Esophagus squamous epithelium (tissue), 4 donors: ENCODE measurements around the gene NANOGP8.

ENCODE experiments used
- POLR2A ChIP-seq, 4 donors: fragments of 450-650 bp; IDR thresholded peaks; one replicate each; pipeline ENCODE4 v1.6.1; 2017; ENCODE audit warnings: antibody characterized with exemption in 4 of 4, mild to moderate bottlenecking in 4 of 4, moderate library complexity in 3 of 4
- TF ChIP-seq, protein P1 (sequence below), 6 experiments: fragments of 450-650 bp in 4 of 6; fragments of 200-600 bp in 2 of 6; sonication (generic) in 2 of 6; IDR thresholded peaks; one replicate each; pipeline ENCODE4 v1.5.1; 2016 to 2019; ENCODE audit warnings: antibody characterized with exemption in 6 of 6, mild to moderate bottlenecking in 4 of 6, moderate library complexity in 4 of 6

DNA sequence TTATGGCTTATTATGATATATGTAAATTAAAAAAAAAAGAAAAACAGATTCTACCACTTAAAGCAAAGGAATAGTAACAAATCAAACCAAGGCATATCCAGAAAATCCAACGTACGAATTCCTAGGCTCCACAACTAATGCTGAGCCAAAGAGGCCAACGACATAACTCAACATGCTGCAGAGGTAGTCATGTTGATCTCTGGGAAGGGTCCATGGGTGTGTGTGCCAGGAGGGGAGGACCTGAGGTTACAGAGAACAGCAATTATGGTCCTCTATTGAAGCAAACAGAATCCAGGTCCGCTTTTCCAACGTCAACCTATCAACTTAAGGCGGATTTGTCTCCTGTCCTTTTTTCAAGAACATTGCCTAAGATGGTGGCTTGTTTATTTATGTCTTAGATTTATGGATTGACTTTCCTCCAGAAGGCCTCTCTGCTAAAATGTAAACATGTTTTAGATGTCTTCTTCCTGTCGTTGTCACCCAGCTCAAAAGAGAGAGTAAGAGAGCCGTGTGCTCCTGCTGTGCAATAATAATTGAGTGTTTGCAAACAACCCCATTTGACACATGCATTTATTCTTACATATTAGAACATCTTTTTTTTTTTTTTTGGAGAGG lies 20.4 kb downstream of the NANOGP8 start:
- TF ChIP-seq, protein P1, sequence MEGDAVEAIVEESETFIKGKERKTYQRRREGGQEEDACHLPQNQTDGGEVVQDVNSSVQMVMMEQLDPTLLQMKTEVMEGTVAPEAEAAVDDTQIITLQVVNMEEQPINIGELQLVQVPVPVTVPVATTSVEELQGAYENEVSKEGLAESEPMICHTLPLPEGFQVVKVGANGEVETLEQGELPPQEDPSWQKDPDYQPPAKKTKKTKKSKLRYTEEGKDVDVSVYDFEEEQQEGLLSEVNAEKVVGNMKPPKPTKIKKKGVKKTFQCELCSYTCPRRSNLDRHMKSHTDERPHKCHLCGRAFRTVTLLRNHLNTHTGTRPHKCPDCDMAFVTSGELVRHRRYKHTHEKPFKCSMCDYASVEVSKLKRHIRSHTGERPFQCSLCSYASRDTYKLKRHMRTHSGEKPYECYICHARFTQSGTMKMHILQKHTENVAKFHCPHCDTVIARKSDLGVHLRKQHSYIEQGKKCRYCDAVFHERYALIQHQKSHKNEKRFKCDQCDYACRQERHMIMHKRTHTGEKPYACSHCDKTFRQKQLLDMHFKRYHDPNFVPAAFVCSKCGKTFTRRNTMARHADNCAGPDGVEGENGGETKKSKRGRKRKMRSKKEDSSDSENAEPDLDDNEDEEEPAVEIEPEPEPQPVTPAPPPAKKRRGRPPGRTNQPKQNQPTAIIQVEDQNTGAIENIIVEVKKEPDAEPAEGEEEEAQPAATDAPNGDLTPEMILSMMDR (IDR thresholded peaks at IDR 0.05): no peak
- TF ChIP-seq POLR2A (IDR thresholded peaks at IDR 0.05): no peak
